Spleen (tissue), 7 donors: Measurements from ENCODE around the gene CARD16.

Experiments used
- POLR2A ChIP-seq, 3 donors: fragments of 450-650 bp; IDR thresholded peaks; one replicate each; pipeline ENCODE4 v1.5.1; 2017; ENCODE audit warnings: antibody characterized with exemption in 3 of 3, mild to moderate bottlenecking in 1 of 3
- TF ChIP-seq, protein P1 (sequence below), 11 experiments: fragments of 200-600 bp in 7 of 11; fragments of 450-650 bp in 4 of 11; sonication (generic) in 4 of 11; IDR thresholded peaks in 8 of 11; conservative IDR thresholded peaks in 3 of 11; 1 replicate in 7 of 11; 2 replicates in 4 of 11; pipeline versions ENCODE4 v1.4.0 to v1.8.0; 2016 to 2021; ENCODE audit warnings: antibody characterized with exemption in 11 of 11, inconsistent platforms in 4 of 11, mild to moderate bottlenecking in 1 of 11
- donor health status: DM: no; HTN: no; CAD: no; lungs with moderate emphysema.
- donor health status: DM: no; HTN: no; CAD: no.
- donor health status: DM: no; HTN: no; CAD: no.

DNA sequence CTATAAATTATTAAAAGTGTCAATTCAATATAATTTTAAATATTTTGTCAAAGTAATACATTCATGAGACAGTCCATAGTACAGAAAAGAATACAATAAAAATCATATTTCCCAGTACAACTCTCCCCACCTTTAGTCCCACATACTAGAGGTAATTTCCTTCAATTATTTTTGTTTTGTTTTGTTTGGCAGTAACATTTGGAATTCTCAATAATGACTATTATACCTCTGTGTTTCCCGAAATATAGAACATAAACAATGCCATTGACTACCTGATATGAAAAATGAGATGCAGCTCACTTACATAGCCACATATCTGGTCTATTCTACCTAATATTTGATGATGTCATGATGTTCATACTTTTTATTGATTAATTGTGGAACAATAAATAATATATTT lies 52.4 kb downstream of the CARD16 start:
- TF ChIP-seq, protein P1, sequence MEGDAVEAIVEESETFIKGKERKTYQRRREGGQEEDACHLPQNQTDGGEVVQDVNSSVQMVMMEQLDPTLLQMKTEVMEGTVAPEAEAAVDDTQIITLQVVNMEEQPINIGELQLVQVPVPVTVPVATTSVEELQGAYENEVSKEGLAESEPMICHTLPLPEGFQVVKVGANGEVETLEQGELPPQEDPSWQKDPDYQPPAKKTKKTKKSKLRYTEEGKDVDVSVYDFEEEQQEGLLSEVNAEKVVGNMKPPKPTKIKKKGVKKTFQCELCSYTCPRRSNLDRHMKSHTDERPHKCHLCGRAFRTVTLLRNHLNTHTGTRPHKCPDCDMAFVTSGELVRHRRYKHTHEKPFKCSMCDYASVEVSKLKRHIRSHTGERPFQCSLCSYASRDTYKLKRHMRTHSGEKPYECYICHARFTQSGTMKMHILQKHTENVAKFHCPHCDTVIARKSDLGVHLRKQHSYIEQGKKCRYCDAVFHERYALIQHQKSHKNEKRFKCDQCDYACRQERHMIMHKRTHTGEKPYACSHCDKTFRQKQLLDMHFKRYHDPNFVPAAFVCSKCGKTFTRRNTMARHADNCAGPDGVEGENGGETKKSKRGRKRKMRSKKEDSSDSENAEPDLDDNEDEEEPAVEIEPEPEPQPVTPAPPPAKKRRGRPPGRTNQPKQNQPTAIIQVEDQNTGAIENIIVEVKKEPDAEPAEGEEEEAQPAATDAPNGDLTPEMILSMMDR (IDR thresholded peaks at IDR 0.05 in 8 of 11, conservative IDR thresholded peaks at IDR 0.05 in 3 of 11) = no peak
- no peak for TF ChIP-seq POLR2A (IDR thresholded peaks at IDR 0.05)
